Measurements from ENCODE around the gene ANXA3.
"Not testable (repeated sequence)": the region's sequence is repeated elsewhere in the genome, so short reads cannot be mapped to it uniquely, and the experiment has no call there.

ANXA3 gene

GRCh38 chr4:78551420-78552351 lies at the start of gene ANXA3:
Gene ANXA3 (plus strand): TSS chr4:78551770. CDS start chr4:78554474, 2,704 bp downstream.
- no peaks in the 10 kb centered on the region for H3K9me3 Mint-ChIP-seq
- peak within 1 kb of the TSS; percentile 65 to 85 (median 81) for H3K27ac Mint-ChIP-seq
- no peaks in the 10 kb centered on the region for H3K36me3 Mint-ChIP-seq (ENCODE audit: low read depth)
- peaks cover 5% of the 10 kb centered on the region for H3K4me1 Mint-ChIP-seq
- TF ChIP-seq CTCF (IDR thresholded peaks at IDR 0.05; ENCODE audit: unreplicated experiment in 3 of 3): no peak
- peak within 1 kb of the TSS; percentile 87 to 89 (median 89) for H3K4me3 Mint-ChIP-seq
- peaks cover 35% of the 10 kb centered on the region for H3K27me3 Mint-ChIP-seq (ENCODE audit: low read depth)

DNA sequence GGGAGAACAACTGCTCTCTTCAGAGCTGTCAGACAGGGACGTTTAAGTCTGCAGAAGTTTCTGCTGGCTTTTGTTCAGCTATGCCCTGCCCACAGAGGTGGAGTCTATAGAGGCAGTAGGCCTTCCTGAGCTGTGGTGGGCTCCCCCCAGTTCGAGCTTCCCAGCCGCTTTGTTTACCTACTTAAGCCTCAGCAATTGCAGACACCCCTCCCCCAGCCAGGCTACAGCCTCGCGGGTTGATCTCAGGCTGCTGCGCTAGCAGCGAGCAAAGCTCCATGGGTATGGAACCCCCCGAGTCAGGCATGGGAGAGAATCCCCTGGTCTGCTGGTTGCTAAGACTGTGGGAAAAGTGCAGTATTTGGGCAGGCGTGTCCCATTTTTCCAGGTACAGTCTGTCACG lies 45.3 kb upstream of the ANXA3 start:
- not testable (repeated sequence) for H3K4me1 Mint-ChIP-seq; H3K4me3 Mint-ChIP-seq; H3K27ac Mint-ChIP-seq; H3K27me3 Mint-ChIP-seq (ENCODE audit: low read depth)
- H3K9me3 Mint-ChIP-seq: peaks cover 12% of the 10 kb centered on the region
- peaks cover 74% of the 10 kb centered on the region for H3K36me3 Mint-ChIP-seq (ENCODE audit: low read depth)

DNA sequence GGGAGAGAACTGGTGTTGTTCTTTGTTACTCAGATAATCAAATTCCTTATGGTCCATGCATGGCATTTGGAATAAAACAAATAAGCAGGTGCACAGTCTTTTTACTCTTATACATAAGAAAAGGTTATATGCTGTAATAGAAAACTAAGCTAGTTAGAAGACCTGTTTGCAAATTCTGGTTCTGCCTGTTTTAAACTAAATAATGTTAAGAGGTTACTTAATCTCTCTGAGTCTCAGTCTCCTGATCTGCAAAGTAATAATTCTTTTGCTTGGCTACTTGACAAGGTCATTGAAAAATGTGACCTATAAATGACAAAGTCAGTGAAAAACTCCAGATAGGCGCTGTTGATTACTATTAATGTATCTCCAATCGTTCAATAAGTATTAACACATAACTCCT lies 42.5 kb upstream of the ANXA3 start:
- no peaks in the 10 kb centered on the region for H3K27me3 Mint-ChIP-seq (ENCODE audit: low read depth)
- H3K27ac Mint-ChIP-seq: no peak overlapping the region
- H3K36me3 Mint-ChIP-seq (ENCODE audit: low read depth): peaks cover 46% of the 10 kb centered on the region
- H3K4me3 Mint-ChIP-seq: no peak overlapping the region
- H3K9me3 Mint-ChIP-seq: no peaks in the 10 kb centered on the region
- H3K4me1 Mint-ChIP-seq: no peaks in the 10 kb centered on the region
- TF ChIP-seq CTCF (IDR thresholded peaks at IDR 0.05; ENCODE audit: unreplicated experiment in 3 of 3): no peak

- Mint-ChIP-seq H3K27ac (no peak overlapping the region), H3K4me3 (no peak overlapping the region), H3K27me3 (ENCODE audit: low read depth) (no peaks in the 10 kb centered on the region), H3K9me3 (no peaks in the 10 kb centered on the region), H3K36me3 (ENCODE audit: low read depth) (peaks cover 40% of the 10 kb centered on the region), H3K4me1 (no peaks in the 10 kb centered on the region)
- no peak for TF ChIP-seq CTCF (IDR thresholded peaks at IDR 0.05; ENCODE audit: unreplicated experiment in 3 of 3)
Observed at GRCh38 chr4:78510108-78510507, 41.5 kb upstream of the ANXA3 start.

GRCh38 chr4:78510681-78511080 lies 40.9 kb upstream of the ANXA3 start:
- no peak overlapping the region for H3K4me3 Mint-ChIP-seq
- TF ChIP-seq CTCF (IDR thresholded peaks at IDR 0.05; ENCODE audit: unreplicated experiment in 3 of 3): no peak
- H3K27ac Mint-ChIP-seq: no peak overlapping the region
- no peaks in the 10 kb centered on the region for H3K9me3 Mint-ChIP-seq
- H3K4me1 Mint-ChIP-seq: no peaks in the 10 kb centered on the region
- no peaks in the 10 kb centered on the region for H3K27me3 Mint-ChIP-seq (ENCODE audit: low read depth)
- H3K36me3 Mint-ChIP-seq (ENCODE audit: low read depth): peaks cover 40% of the 10 kb centered on the region

DNA sequence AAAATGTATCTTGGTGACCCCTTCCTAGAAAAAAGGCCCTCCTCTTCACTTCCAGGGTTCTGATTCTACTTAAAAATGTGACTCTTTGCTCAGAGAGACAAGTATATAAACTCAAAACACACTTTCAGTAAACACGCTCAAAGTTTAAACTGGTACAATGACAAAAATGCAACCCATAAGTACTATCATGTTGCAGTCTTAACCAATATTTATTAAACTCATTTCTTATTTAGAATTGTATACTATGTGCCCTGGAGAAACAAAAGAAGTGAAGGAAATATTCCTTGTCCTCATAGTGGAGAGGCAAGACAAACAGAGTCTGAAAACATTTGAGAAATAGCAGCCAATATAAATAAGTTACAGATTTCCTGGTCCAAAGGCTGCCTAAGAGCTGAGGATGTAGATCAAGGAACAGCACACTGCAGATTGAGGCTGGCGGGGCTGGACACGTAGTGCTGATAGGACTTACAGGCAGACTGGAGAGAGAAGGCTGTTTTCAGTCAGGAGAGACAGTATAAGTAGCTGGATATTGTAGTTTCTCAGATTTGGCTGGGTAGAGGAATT lies 39.1 kb upstream of the ANXA3 start:
- Mint-ChIP-seq H3K4me1 (no peaks in the 10 kb centered on the region), H3K4me3 (no peak overlapping the region), H3K27ac (no peak overlapping the region)

More for the DNA sequence above, 39.1 kb upstream of the ANXA3 start:
- Mint-ChIP-seq H3K27me3 (ENCODE audit: low read depth) (no peaks in the 10 kb centered on the region), H3K9me3 (no peaks in the 10 kb centered on the region), H3K36me3 (ENCODE audit: low read depth) (peaks cover 37% of the 10 kb centered on the region)
- TF ChIP-seq CTCF (IDR thresholded peaks at IDR 0.05; ENCODE audit: unreplicated experiment in 3 of 3): no peak

Measured in nephron (organoid).